OCI-LY3 (cell line): ENCODE measurements around the gene SLC16A5.
A peak's percentile ranks its signal among the peaks of the same experiment; 100 is the strongest.
"Not testable (repeated sequence)": the region's sequence is repeated elsewhere in the genome, so short reads cannot be mapped to it uniquely, and the experiment has no call there.

ENCODE experiments used
- H2AFZ ChIP-seq: fragments of 200-600, 300-600 bp; shearing (Covaris generic); 2 replicates; pipeline ENCODE4 v1.6.0; 2014; ENCODE audit warnings: antibody characterized with exemption, low read depth, low read length
- H3K27ac ChIP-seq: fragments of 200-600, 300-600 bp; sonication (generic); 2 replicates; pipeline ENCODE4 v1.5.1; 2014; ENCODE audit warnings: mild to moderate bottlenecking, low read length, moderate library complexity, mixed read lengths
- H3K27me3 ChIP-seq: fragments of 200-600, 300-600 bp; sonication (generic); 2 replicates; pipeline ENCODE4 v1.6.1; 2014; ENCODE audit warnings: low read depth, low read length, mixed read lengths
- H3K36me3 ChIP-seq: fragments of 200-600, 300-600 bp; sonication (generic); replicated peaks from 2 replicates; pipeline ENCODE3; 2014; ENCODE audit warnings: low read depth, low read length, mixed read lengths
- H3K4me1 ChIP-seq: fragments of 300-600, 200-600 bp; sonication (generic); 2 replicates; pipeline ENCODE4 v1.6.1; 2014; ENCODE audit warnings: low read length, mixed read lengths
- H3K4me2 ChIP-seq: fragments of 200-600, 300-600 bp; sonication (generic); 2 replicates; pipeline ENCODE4 v1.6.1; 2014; ENCODE audit warnings: low read length, mixed read lengths
- H3K4me3 ChIP-seq: fragments of 300-600, 200-600 bp; sonication (generic); 2 replicates; pipeline ENCODE4 v1.5.1; 2014; ENCODE audit warnings: antibody characterized with exemption, mild to moderate bottlenecking, low read length, moderate library complexity
- H3K79me2 ChIP-seq: fragments of 300-600, 200-600 bp; shearing (Covaris generic); 2 replicates; pipeline ENCODE4 v1.6.1; 2014; ENCODE audit warnings: mild to moderate bottlenecking, low read length, mixed read lengths
- H3K9ac ChIP-seq: fragments of 300-600, 200-600 bp; shearing (Covaris generic); 2 replicates; pipeline ENCODE4 v1.6.0; 2014; ENCODE audit warnings: mild to moderate bottlenecking, low read length, moderate library complexity
- H3K9me3 ChIP-seq: fragments of 200-600, 300-600 bp; shearing (Covaris generic); 2 replicates; pipeline ENCODE4 v1.6.1; 2014; ENCODE audit warnings: low read length, mixed read lengths; ENCODE audit not compliant: insufficient read depth
- H4K20me1 ChIP-seq: fragments of 200-600, 300-600 bp; sonication (generic); 2 replicates; pipeline ENCODE4 v1.6.1; 2016; ENCODE audit warnings: low read length, mixed read lengths; ENCODE audit not compliant: insufficient read depth
- CTCF ChIP-seq: fragments of 200-600, 300-600 bp; sonication (generic); IDR thresholded peaks from 2 replicates; pipeline ENCODE4 v1.5.1; 2014; ENCODE audit warnings: antibody characterized with exemption, low read length, low read depth
- EZH2phosphoT487 ChIP-seq: fragments of 200-600 bp; shearing (Covaris generic); IDR thresholded peaks from 2 replicates; pipeline ENCODE4 v1.6.1; 2018; ENCODE audit warnings: antibody characterized with exemption, mixed run types, low read depth

Gene SLC16A5

GRCh38 chr17:75044716-75045115, 43.0 kb upstream of the SLC16A5 start:
- TF ChIP-seq EZH2phosphoT487 (no peak), CTCF (no peak)
- H3K79me2 ChIP-seq, result peaks cover 17% of the 10 kb centered on the region
- no peaks in the 10 kb centered on the region for H3K27me3 ChIP-seq
- no peak overlapping the region for H3K9ac ChIP-seq
- H3K27ac ChIP-seq, result no peak overlapping the region
- peaks cover 16% of the 10 kb centered on the region for H3K4me1 ChIP-seq
- no peak overlapping the region for H3K4me2 ChIP-seq
- no peaks in the 10 kb centered on the region for H3K9me3 ChIP-seq
- H4K20me1 ChIP-seq, result no peaks in the 10 kb centered on the region
- no peak overlapping the region for H3K4me3 ChIP-seq
- no peak overlapping the region for H2AFZ ChIP-seq
- H3K36me3 ChIP-seq, result peaks cover 8% of the 10 kb centered on the region

GRCh38 chr17:75045946-75046406, 41.8 kb upstream of the SLC16A5 start:
- H3K36me3 ChIP-seq, H2AFZ ChIP-seq: not testable (repeated sequence)
- peak overlapping the region; percentile 85 for H3K9ac ChIP-seq

GRCh38 chr17:75046407-75047289, 41.1 kb upstream of the SLC16A5 start, which contains the start of the genes ATP5PD and KCTD2:
ATP5PD (minus strand) TSS chr17:75046969; CDS start chr17:75042650, 4,319 bp downstream.
KCTD2 (plus strand) TSS chr17:75047225; CDS start chr17:75047251, 26 bp downstream.
- Histone ChIP-seq H4K20me1 (no peaks in the 10 kb centered on the region), H3K27ac (peak within 1 kb of the TSS; percentile 55), H3K79me2 (peaks cover 17% of the 10 kb centered on the region), H3K4me1 (peaks cover 19% of the 10 kb centered on the region), H3K9me3 (no peaks in the 10 kb centered on the region), H3K4me2 (peak within 1 kb of the TSS; percentile 99), H3K27me3 (no peaks in the 10 kb centered on the region), H3K4me3 (peak within 1 kb of the TSS; percentile 90), H3K36me3 (peaks cover 7% of the 10 kb centered on the region), H2AFZ (0 out of 2 replicates have a peak within 1 kb of the TSS, but pooled peaks have one; percentile 62), H3K9ac (peak within 1 kb of the TSS; percentile 85)
- TF ChIP-seq CTCF, result no peak
- no peak for TF ChIP-seq EZH2phosphoT487

More at GRCh38 chr17:75045946-75046406, 41.8 kb upstream of the SLC16A5 start:
- Histone ChIP-seq H3K79me2 (peaks cover 17% of the 10 kb centered on the region), H3K4me1 (peaks cover 19% of the 10 kb centered on the region), H3K4me3 (peak overlapping the region; percentile 90), H3K27ac (peak overlapping the region; percentile 55; the same call in 1 of the 2 replicates), H3K4me2 (peak overlapping the region; percentile 70)
- not testable (repeated sequence) for H3K27me3 ChIP-seq, H4K20me1 ChIP-seq, H3K9me3 ChIP-seq

- H3K4me3 ChIP-seq, result peak overlapping the region; percentile 90
- H3K9me3 ChIP-seq, result no peaks in the 10 kb centered on the region
- H3K4me1 ChIP-seq, result peaks cover 19% of the 10 kb centered on the region
- H2AFZ ChIP-seq, result no peak overlapping the region
- no peaks in the 10 kb centered on the region for H4K20me1 ChIP-seq
- H3K4me2 ChIP-seq, result peak overlapping the region; percentile 99
- peaks cover 7% of the 10 kb centered on the region for H3K36me3 ChIP-seq
- TF ChIP-seq EZH2phosphoT487 (no peak), CTCF (no peak)
- peaks cover 17% of the 10 kb centered on the region for H3K79me2 ChIP-seq
- no peak overlapping the region for H3K27ac ChIP-seq
- peak overlapping the region; percentile 78 for H3K9ac ChIP-seq
- no peaks in the 10 kb centered on the region for H3K27me3 ChIP-seq
Measured at GRCh38 chr17:75047398-75048098, 40.2 kb upstream of the SLC16A5 start.
